Heart right ventricle (tissue), 16 donors: ENCODE results near the gene ACSF3. TPM values are rescaled to one million over a fixed set of nuclear protein-coding genes. Genes with fewer than 3 reads are reported as not detected.

ENCODE experiments used
- ATAC-seq, 8 donors: fragments of 200-7000 bp; cut with Tn5 transposase; one replicate each; pipeline ENCODE4 v1.9.1; 2020; ENCODE audit warnings: mild to moderate bottlenecking in 8 of 8, moderate library complexity in 8 of 8, moderate number of reproducible peaks in 1 of 8
- DNase-seq, 2 donors: peaks; one replicate each; pipeline ENCODE4 v3.0.0-alpha.2; 2020
- H3K27ac ChIP-seq, 10 donors: fragments of 200-600 bp; sonication (generic) in 2 of 10; one replicate each; pipeline versions ENCODE4 v1.5.0 to v1.8.0; 2020 to 2022; ENCODE audit warnings: mild to moderate bottlenecking in 3 of 10
- H3K27me3 ChIP-seq, 7 donors: fragments of 200-600 bp; one replicate each; pipeline ENCODE4 v1.8.0; 2021 to 2022; ENCODE audit warnings: mild to moderate bottlenecking in 2 of 7
- H3K36me3 ChIP-seq, 9 donors: fragments of 200-600 bp; sonication (generic) in 1 of 9; one replicate each; pipeline versions ENCODE4 v1.5.0 to v1.8.0; 2020 to 2022; ENCODE audit warnings: mild to moderate bottlenecking in 2 of 9
- H3K4me1 ChIP-seq, 9 donors: fragments of 200-600 bp; sonication (generic) in 1 of 9; one replicate each; pipeline versions ENCODE4 v1.5.0 to v1.8.0; 2020 to 2022; ENCODE audit warnings: mild to moderate bottlenecking in 4 of 9
- H3K4me3 ChIP-seq, 10 donors: fragments of 200-600 bp; sonication (generic) in 2 of 10; one replicate each; pipeline versions ENCODE4 v1.5.0 to v1.8.0; 2020 to 2022; ENCODE audit warnings: mild to moderate bottlenecking in 7 of 10, moderate library complexity in 2 of 10
- H3K9me3 ChIP-seq, 11 donors: fragments of 200-600 bp in 10 of 11; sonication (generic) in 2 of 11; one replicate each; pipeline versions ENCODE4 v1.5.0 to v1.8.0; 2013 to 2022; ENCODE audit warnings: mild to moderate bottlenecking in 2 of 11, control low read depth in 1 of 11, moderate library complexity in 1 of 11
- CTCF ChIP-seq, 9 donors: fragments of 200-600 bp; sonication (generic) in 2 of 9; IDR thresholded peaks; one replicate each; pipeline versions ENCODE4 v1.5.0 to v1.8.0; 2021 to 2022; ENCODE audit warnings: antibody characterized with exemption in 9 of 9, mild to moderate bottlenecking in 5 of 9, moderate library complexity in 1 of 9
- WGBS, 2 donors: extraction: QIAGEN DNeasy Blood & Tissue Kit; methylation state at CpG; one replicate each; pipeline ENCODE4 v1.1.7; 2013; ENCODE audit warnings: inconsistent platforms in 1 of 2; 5-methylcytosine and 5-hydroxymethylcytosine counted together
- intact Hi-C, 10 donors: fragments of 100-400 bp; cut with DNase I; formaldehyde crosslinking; loops; one replicate each; pipeline versions ENCODE4 v1.11.1 to v1.14.2; 2022
- polyA plus RNA-seq, 2 donors: library from polyadenylated mRNA; stranded (reverse); fragments of 200-250 nt; gene quantifications; one replicate each; pipeline ENCODE4 v1.2.3, GENCODE V29; 2013
- total RNA-seq, 10 donors: library from RNA; stranded (reverse); fragmentation: NEBNext Ultra II Directional in 3 of 10; extraction: Animal tissue kit (Norgen Biotek cat#: 25700) in 3 of 10; gene quantifications; one replicate each; pipeline versions ENCODE4 v1.2.1 to v1.2.4, GENCODE V29; 2021 to 2023
- donor health status: Arrhythmogenic right ventricular cardiomyopathy.
- donor health status: ischemic (EF 13 %, LVEDD 7.1; RV severe dilation, severe dysfunction).
- donor health status: healthy with polysubstance abuse.
- donor health status: DM: no; HTN: yes; CAD: no.
- donor health status: DM: no; HTN: no; CAD: no.
- donor health status: ischemic (EF 25% LVEDD 6.9; RV normal size, moderate dysfunction).
- donor health status: ischemic (EF 25% LVEDD 5.7; RV mildly dilated, moderate dysfunction).
- donor health status: healthy.
- donor health status: DM: yes; HTN: yes; CAD: no.
- donor health status: Ischemic cardiomyopathy.
- donor health status: ischemic (EF 35%, LVEDD 5.7; RV mildly dilated, moderate dysfunction).
- donor health status: nonischemic (EF 11% LVEDD 7.7; RV severe dilation, severe dysfunction).
- donor health status: DM: yes; HTN: yes; CAD: no.
- donor health status: PGD.
- donor health status: ischemic (EF 29% LVEDD 5.4; RV normal size, mild dysfunction).
- donor health status: nonischemic (EF 23%, LVEDD 6.1; RV moderate dilation, normal function).

Gene ACSF3
- total and polyA plus RNA-seq, 12 donors = 11.0 to 36.9 (median 17.8) TPM

DNA sequence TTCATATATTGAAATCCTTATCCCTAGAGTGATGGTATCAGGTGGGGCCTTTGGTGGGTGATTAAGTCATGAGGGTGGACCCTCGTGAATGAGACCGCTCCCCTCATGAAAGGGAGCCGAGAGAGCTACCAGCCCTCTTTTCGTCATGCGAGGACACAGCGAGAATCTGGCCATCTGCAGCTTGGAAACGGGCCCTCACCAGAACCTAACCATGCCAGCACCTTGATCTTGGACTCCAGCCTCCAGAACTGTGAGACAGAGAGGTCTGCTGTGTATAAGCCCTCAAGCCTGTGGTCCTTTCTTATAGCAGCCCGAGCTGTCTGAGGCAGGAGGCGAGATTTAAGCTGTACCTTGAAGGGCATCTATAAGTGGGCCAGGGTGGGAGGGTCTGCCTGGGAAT is 23.7 kb upstream of the ACSF3 start:
- H3K27me3 ChIP-seq = peaks cover 0 to 52% (median 32%) of the 10 kb centered on the region in 7 donors
- no peak overlapping the region for H3K27ac ChIP-seq
- no peak overlapping the region for H3K4me3 ChIP-seq
- H3K4me1 ChIP-seq = peaks cover 0 to 9% (median 0%) of the 10 kb centered on the region in 9 donors
- intact Hi-C loops = no loop called here
- no peak for TF ChIP-seq CTCF (IDR thresholded peaks at IDR 0.05)
- ATAC-seq = no peak
- H3K9me3 ChIP-seq = peaks cover 0 to 3% (median 0%) of the 10 kb centered on the region in 11 donors
- WGBS, 2 donors = 93 to 95% methylated on average over 9 of the region's 9 CpGs
- no peak for DNase-seq
- no peaks in the 10 kb centered on the region for H3K36me3 ChIP-seq

DNA sequence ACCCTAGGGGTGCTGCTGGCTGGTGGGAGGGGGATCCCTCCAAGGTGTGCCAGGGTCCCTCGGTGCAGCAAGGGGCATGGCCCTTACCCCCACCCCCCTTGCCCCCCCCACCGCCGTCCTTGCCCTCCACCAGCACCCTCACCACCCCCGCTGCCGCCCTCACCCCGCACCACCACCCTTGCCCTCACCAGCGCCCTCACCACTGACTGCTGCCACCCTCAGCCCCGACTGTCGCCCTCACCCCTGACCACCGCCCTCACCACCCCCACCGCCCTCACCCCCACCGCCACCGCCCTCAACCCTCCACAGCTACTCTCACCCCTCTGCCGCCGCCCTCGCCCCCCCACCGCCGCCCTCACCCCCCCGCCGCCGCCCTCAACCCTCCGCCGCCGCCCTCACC is 23.1 kb upstream of the ACSF3 start:
- Histone ChIP-seq H3K27me3 (peaks cover 0 to 46% (median 27%) of the 10 kb centered on the region in 7 donors), H3K27ac (no peak overlapping the region), H3K36me3 (no peaks in the 10 kb centered on the region), H3K9me3 (peaks cover 0 to 8% (median 0%) of the 10 kb centered on the region in 11 donors), H3K4me1 (peaks cover 0 to 9% (median 0%) of the 10 kb centered on the region in 9 donors), H3K4me3 (no peak overlapping the region)
- no peak for ATAC-seq
- TF ChIP-seq CTCF (IDR thresholded peaks at IDR 0.05) = no peak
- DNase-seq = no peak
- intact Hi-C loops = no loop called here
- WGBS, 2 donors = 93 to 96% methylated on average over 5 to 24 of the region's 24 CpGs

DNA sequence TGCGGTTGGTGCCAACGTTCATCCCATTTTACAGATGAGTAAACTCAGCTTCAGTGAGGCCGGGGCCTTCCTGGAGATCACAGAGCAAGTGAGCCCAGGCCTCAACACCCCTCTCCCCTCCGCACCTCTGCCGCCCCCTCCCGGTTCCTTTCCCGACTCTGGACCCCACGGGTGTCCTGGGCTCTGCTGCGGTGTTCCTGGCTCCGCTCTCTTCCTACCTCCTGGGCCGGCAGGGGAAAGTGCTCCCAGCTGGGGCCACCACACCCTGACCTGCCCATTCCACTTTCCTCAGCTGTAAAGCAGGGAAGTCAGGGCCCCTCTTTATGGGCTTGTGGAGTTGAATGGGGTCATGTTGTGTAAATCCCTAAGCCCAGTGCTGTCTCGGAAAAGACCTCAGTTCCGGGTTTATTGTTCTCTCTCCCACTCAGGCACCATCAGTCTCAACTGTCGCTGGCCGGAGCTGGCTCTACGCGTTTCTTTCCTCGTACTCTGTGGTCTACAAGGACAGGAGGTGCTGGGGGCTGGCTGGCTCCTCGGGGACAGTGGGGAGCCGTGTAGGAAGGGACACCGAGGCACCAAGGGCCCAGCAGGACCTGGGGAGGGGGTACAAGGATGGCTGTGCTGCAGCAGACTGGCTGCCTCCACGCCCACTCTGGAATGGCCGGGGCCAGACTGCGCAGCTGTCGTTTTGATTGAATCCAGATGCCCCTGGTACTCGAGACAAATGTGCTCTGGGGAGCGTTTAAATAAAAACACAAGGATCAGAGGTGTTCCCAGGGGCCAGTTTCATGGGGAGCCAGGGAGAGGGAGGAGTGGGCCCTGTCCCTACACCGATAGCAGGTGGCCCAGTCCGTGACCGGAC is 21.7 kb upstream of the ACSF3 start:
- peaks cover 0 to 9% (median 0%) of the 10 kb centered on the region in 9 donors for H3K4me1 ChIP-seq
- H3K27me3 ChIP-seq = peaks cover 0 to 44% (median 18%) of the 10 kb centered on the region in 7 donors
- H3K36me3 ChIP-seq = no peaks in the 10 kb centered on the region
- intact Hi-C loops = no loop called here
- ATAC-seq = peak; percentile 46 to 89 (median 76)
- peaks cover 0 to 8% (median 0%) of the 10 kb centered on the region in 11 donors for H3K9me3 ChIP-seq
- H3K27ac ChIP-seq = no peak overlapping the region
- 43% methylated on average over 30 of the region's 30 CpGs for WGBS, 2 donors
- H3K4me3 ChIP-seq = no peak overlapping the region
- DNase-seq = peak in 1 of 2 donors; percentile 44
- TF ChIP-seq CTCF (IDR thresholded peaks at IDR 0.05) = no peak

GRCh38 chr16:89072548-89073130 is 21.0 kb upstream of the ACSF3 start:
- Histone ChIP-seq H3K4me3 (no peak overlapping the region), H3K9me3 (peaks cover 0 to 8% (median 0%) of the 10 kb centered on the region in 11 donors), H3K27me3 (peaks cover 0 to 38% (median 17%) of the 10 kb centered on the region in 7 donors), H3K36me3 (no peaks in the 10 kb centered on the region), H3K4me1 (peaks cover 0 to 9% (median 0%) of the 10 kb centered on the region in 9 donors), H3K27ac (no peak overlapping the region)
- TF ChIP-seq CTCF (IDR thresholded peaks at IDR 0.05) = no peak
- ATAC-seq (no peak), DNase-seq (no peak)
- intact Hi-C loops = no loop called here
- 72 to 77% methylated on average over 22 of the region's 22 CpGs for WGBS, 2 donors
